Psoas muscle (tissue), 8 donors: ENCODE results near the gene ELF5. TPM values are rescaled to one million over a fixed set of nuclear protein-coding genes. Genes with fewer than 3 reads are reported as not detected.

Experiments used
- ATAC-seq, 4 donors: fragments of 200-7000 bp; cut with Tn5 transposase; one replicate each; pipeline ENCODE4 v1.9.1; 2020; ENCODE audit warnings: moderate library complexity in 3 of 4, mild to moderate bottlenecking in 2 of 4
- DNase-seq, 2 donors: peaks; one replicate each; pipeline ENCODE4 v3.0.0-alpha.2; 2020
- H3K27ac ChIP-seq: fragments of 200-600 bp; one replicate; pipeline ENCODE4 v1.8.0; 2022
- H3K27me3 ChIP-seq, 3 donors: fragments of 200-600 bp in 1 of 3; one replicate each; pipeline versions ENCODE4 v1.6.1 to v1.8.0; 2013 to 2022; ENCODE audit warnings: low read length in 2 of 3, mild to moderate bottlenecking in 2 of 3, moderate library complexity in 1 of 3; ENCODE audit not compliant: insufficient read depth in 3 of 3
- H3K36me3 ChIP-seq, 2 donors: fragments of 200-600 bp in 1 of 2; one replicate each; pipeline versions ENCODE4 v1.6.1 to v1.8.0; 2013 to 2022; ENCODE audit warnings: low read depth in 1 of 2, mild to moderate bottlenecking in 1 of 2, moderate library complexity in 1 of 2; ENCODE audit not compliant: insufficient read depth in 1 of 2
- H3K4me1 ChIP-seq: fragments of 200-600 bp; one replicate; pipeline ENCODE4 v1.8.0; 2022
- H3K4me3 ChIP-seq: fragments of 200-600 bp; one replicate; pipeline ENCODE4 v1.8.0; 2022; ENCODE audit warnings: mild to moderate bottlenecking
- H3K9me3 ChIP-seq: fragments of 200-600 bp; one replicate; pipeline ENCODE4 v1.8.0; 2022
- WGBS, 3 donors: extraction: QIAGEN DNeasy Blood & Tissue Kit; methylation state at CpG; one replicate each; pipeline versions ENCODE4 v1.1.6 to v1.1.7; 2013; 5-methylcytosine and 5-hydroxymethylcytosine counted together
- intact Hi-C, 2 donors: fragments of 100-400 bp; cut with DNase I; formaldehyde crosslinking; loops; one replicate each; pipeline versions ENCODE4 v1.11.0 to v1.14.2; 2022
- polyA plus RNA-seq, 3 donors: library from polyadenylated mRNA; stranded (reverse); fragments of 200-250 nt; gene quantifications; one replicate each; pipeline ENCODE4 v1.2.3, GENCODE V29; 2013
- total RNA-seq, 4 donors: library from RNA; stranded (reverse); fragmentation: NEBNext Ultra II Directional in 2 of 4; extraction: Animal tissue kit (Norgen Biotek cat#: 25700) in 2 of 4; gene quantifications; one replicate each; pipeline versions ENCODE4 v1.2.1 to v1.2.4, GENCODE V29; 2021 to 2023
- TF ChIP-seq, protein P1 (sequence below): fragments of 200-600 bp; IDR thresholded peaks from one replicate; pipeline ENCODE4 v1.8.0; 2022; ENCODE audit warnings: antibody characterized with exemption
- donor health status: healthy with polysubstance abuse.
- donor health status: DM: no; HTN: no; CAD: no; lungs with moderate emphysema.
- donor health status: Bipolar disorder and iron deficiency.
- donor health status: healthy.
- donor health status: DM: yes; HTN: yes; CAD: no.
- donor health status: DM: no; HTN: no; CAD: no.
- donor health status: DM: no; HTN: no; CAD: no.
- donor health status: DM: yes; HTN: yes; CAD: no.

Gene ELF5
- total and polyA plus RNA-seq, 7 donors = 0.01 TPM; not detected in 6

DNA sequence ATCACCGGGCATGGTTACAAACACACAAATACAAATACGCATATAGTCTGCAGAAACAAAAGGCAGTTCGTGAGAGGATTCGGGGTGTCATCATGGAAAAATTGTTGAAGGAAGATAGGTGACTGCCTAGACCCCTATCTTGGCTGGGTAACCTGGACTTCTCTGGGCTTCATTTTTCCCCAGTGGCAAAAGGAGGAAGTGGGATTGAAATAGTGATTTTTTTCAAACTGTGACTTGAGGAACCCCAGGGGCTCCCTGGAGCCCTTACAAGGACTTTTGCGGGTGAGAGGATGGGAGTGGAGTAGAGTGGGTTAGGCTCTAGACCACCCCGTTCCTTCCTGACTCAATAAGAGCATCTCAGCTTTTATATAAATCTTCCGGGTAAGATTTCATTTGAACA, 1.0 kb upstream of the ELF5 start:
- Histone ChIP-seq H3K27ac (no peak overlapping the region), H3K4me3 (no peak overlapping the region), H3K36me3 (no peaks in the 10 kb centered on the region), H3K27me3 (no peaks in the 10 kb centered on the region), H3K4me1 (no peaks in the 10 kb centered on the region), H3K9me3 (no peaks in the 10 kb centered on the region)
- DNase-seq (no peak), ATAC-seq (no peak)
- TF ChIP-seq, protein P1, sequence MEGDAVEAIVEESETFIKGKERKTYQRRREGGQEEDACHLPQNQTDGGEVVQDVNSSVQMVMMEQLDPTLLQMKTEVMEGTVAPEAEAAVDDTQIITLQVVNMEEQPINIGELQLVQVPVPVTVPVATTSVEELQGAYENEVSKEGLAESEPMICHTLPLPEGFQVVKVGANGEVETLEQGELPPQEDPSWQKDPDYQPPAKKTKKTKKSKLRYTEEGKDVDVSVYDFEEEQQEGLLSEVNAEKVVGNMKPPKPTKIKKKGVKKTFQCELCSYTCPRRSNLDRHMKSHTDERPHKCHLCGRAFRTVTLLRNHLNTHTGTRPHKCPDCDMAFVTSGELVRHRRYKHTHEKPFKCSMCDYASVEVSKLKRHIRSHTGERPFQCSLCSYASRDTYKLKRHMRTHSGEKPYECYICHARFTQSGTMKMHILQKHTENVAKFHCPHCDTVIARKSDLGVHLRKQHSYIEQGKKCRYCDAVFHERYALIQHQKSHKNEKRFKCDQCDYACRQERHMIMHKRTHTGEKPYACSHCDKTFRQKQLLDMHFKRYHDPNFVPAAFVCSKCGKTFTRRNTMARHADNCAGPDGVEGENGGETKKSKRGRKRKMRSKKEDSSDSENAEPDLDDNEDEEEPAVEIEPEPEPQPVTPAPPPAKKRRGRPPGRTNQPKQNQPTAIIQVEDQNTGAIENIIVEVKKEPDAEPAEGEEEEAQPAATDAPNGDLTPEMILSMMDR = no peak
- intact Hi-C loops = no loop called here
- 78 to 82% (median 80%) methylated on average over 7 of the region's 7 CpGs for WGBS, 3 donors

DNA sequence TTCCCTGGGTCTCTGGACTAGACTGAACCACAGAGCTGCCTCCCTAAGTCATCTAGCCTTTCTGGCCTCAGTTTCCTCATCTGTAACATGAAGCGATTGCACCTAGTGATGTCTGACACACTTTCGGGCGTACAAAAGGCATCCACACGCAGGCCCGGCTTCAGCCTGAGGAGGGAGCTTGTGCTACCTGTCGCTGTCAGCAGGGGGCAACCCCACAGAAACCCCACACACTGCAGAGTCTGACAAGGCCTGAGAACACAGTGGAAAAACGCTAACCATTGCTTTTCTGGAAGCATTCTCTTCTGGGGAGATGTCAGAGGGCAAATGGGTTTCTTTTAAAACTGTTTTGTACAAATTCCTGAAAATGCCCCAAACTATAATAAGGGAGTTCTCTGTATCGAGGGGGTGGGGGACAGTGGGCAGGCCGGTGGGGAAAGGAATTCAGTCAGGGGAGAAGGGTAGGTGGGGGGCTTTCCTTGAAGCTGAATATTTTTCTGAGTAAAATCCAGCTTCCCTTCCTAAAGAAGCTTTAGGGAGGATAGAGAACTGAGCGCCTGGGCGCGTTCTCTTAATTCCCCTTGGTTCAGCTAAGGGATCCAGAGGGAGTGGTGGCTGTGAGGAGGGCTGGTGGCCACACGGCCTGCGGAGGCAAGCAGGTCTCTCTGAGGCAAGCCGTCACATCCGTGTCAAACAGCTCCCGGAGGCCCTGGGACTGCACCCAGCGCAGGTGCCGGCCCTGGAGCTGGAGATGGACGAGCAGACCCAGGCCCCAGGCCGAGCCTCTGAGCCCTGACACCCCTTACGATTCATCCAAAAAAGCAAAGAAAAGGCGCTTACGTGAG, 533 bp downstream of the ELF5 start:
- Histone ChIP-seq H3K4me3 (no peak overlapping the region), H3K36me3 (no peaks in the 10 kb centered on the region), H3K9me3 (no peaks in the 10 kb centered on the region), H3K27ac (no peak overlapping the region), H3K27me3 (no peaks in the 10 kb centered on the region), H3K4me1 (no peaks in the 10 kb centered on the region)
- ATAC-seq (peak; percentile 52 to 74 (median 70)), DNase-seq (peak in 1 of 2 donors; percentile 43)
- 70 to 74% (median 71%) methylated on average over 24 of the region's 24 CpGs for WGBS, 3 donors
- TF ChIP-seq, protein P1 = peak; percentile 49
- intact Hi-C loops = no loop called here

DNA sequence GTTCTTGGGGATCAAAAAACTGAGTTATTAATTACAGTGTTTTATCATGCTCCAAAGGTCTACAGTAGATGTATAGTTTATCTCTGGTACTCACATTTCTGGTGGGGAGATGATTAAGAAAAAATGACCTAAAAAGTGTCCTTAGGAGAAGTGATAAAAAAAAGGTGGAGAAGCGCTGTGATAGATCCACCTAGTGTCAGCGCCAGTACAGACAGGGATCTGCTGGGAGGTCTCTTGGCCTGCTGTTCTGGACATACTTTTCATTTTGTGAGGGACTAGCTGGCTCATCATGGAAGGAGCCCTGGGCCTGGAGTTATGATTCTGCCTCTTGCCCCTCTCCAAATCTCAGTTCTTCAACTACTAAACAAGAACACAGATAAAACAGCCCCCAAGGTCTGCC, 2.9 kb downstream of the ELF5 start:
- Histone ChIP-seq H3K27ac (no peak overlapping the region), H3K27me3 (no peaks in the 10 kb centered on the region), H3K4me1 (no peaks in the 10 kb centered on the region), H3K4me3 (no peak overlapping the region), H3K9me3 (no peaks in the 10 kb centered on the region), H3K36me3 (no peaks in the 10 kb centered on the region)
- intact Hi-C loops = no loop called here
- no peak for ATAC-seq
- 91 to 97% (median 96%) methylated on average over 2 of the region's 2 CpGs for WGBS, 3 donors
- TF ChIP-seq, protein P1 = no peak
- no peak for DNase-seq

DNA sequence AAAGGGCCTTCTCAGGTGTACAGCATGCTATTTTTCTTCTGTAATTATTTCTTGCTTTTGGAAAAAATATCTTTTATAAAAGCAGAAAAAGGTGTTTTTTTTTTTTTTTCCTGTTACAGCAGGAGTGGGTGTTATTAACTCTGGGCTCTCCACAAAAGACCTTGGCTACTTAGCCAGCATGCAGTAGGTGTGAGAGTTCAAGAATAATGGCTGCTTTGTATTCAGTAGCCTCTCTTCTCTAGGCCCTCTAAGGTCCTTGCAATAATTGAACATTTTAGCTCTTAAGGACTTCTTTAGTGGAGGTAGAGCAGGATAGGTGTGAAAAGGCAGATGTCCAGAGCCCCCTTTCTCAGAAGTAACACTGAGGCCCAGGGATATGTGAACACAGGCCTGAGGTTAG, 3.4 kb downstream of the ELF5 start:
- intact Hi-C loops = no loop called here
- H3K27me3 ChIP-seq = no peaks in the 10 kb centered on the region
- no peak overlapping the region for H3K4me3 ChIP-seq
- H3K9me3 ChIP-seq = no peaks in the 10 kb centered on the region
- no peak for DNase-seq
- no peaks in the 10 kb centered on the region for H3K4me1 ChIP-seq
- no peak for ATAC-seq
- no peak overlapping the region for H3K27ac ChIP-seq
- TF ChIP-seq, protein P1 = no peak
- H3K36me3 ChIP-seq = no peaks in the 10 kb centered on the region
